Activated effector memory CD4-positive, alpha-beta T cell treated with Interleukin-2 at 50 U/mL for 16 hours (primary cell): ENCODE measurements around the gene MED13L.
"Not testable (repeated sequence)": the region's sequence is repeated elsewhere in the genome, so short reads cannot be mapped to it uniquely, and the experiment has no call there.

Source experiments
- DNase-seq: peaks from one replicate; pipeline ENCODE4 v3.0.0-alpha.2; 2020

The MED13L gene

DNA sequence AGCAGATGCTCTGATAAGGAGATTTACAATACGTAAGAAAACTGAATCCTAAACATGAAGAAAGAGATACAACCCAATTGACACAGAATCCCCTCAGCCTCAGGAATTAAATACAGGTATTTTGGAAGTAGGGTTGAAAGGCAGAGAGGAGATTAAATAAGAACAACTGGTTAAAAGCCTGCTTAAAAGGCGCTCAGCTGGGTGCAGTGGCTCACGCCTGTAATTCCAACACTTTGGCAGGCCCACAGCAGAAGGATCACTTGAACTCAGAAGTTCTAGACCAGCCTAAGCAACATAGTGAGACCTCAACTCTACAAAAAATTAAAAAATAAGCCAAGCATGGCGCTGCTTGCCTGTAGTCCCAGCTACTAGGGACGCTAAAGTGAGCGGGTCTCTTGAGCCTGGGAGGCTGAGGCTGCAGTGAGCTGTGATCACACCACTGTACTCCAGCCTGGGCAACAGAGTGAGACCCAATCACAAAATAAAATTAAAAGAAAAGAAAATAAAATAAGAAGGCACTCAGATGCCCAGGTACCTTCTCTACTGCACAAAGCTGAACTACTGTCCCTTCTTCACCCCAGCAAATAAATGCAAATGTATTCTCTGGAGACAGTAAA, 32.9 kb downstream of the MED13L start:
- no peak for DNase-seq

DNA sequence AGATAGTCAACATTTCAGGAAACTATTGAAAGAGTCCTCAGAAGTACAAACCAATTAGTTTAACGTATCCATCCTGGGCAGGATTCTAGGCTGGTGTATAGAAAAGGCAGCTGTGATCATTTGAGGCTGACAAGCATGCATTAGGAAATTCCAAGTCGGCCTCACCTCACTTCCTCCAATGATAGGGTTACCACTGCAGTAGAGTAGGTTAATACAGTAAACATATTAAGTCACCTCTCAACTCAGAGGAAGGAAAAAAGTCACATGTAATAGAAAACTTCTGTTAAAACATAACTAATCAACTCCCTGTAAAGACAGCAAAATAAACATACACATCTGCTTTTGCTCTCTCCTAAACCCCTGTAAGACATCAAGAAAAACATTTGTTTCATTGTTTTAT, 33.5 kb downstream of the MED13L start:
- no peak for DNase-seq

DNA sequence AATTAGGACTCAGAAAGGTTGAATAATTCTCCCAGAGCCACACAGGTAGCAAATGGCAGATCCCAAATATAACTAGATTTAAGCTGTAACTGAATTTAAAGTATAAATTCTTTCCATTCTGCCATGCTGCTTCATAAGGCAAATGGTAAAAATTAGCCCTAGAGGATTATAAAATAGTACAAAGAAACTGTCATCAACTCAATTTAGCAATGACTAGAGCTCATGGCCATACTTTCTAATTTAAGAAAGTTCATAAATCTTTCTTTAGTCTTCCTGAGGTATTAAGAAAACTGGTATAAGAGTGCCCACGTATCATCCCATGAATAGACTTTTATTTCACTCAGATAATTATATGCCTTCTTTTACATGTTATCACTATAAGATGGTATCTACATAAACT, 34.8 kb downstream of the MED13L start:
- DNase-seq: no peak

DNA sequence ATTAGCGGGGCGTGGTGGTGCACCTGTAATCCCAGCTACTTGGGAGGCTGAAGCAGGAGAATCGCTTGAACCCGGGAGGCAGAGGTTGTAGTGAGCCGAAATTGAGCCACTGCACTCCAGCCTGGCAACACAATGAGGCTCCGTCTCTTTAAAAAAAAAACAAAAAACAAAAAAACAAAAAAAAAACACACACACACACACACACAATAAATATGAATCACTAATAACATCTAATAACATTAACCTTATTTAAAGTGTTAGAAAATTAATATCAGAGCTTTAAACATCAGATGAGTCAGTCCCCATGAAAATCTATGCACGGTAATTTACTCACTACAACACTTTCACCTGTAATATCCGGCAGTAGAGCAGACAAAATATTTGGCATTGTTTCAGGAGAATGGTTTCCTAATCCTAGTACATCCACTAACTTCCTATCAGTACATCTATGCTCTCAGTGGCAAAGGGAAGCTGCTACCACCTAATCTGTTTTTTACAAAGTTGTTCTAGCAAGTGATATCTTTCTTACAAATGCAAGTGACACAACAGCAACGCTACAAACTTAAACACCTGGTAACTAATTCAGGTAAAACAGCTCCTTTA, 36.2 kb downstream of the MED13L start:
- DNase-seq: no peak

DNA sequence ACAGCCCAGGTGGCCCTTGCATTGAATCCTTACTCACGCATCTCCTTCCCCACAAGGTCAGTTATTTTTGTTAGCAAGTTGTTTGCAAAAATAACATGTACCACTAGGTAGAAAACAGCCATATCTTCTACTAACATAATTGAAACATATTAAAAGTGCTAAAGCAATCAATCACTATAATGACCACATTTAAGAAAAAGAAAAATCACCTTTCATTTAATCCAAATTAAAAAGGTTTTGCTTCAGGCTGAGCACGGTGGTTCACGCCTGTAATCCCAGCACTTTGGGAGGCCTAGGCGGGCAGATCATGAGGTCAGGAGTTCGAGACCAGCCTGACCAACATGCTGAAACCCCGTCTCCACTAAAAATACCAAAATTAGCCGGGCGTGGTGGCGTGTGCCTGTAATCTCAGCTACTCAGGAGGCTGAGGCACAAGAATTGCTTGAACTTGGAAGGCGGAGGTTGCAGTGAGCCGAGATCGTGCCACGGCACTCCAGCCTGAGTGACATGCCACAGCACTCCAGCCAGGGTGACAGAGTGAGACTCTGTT, 38.8 kb downstream of the MED13L start:
- not testable (repeated sequence) for DNase-seq

DNA sequence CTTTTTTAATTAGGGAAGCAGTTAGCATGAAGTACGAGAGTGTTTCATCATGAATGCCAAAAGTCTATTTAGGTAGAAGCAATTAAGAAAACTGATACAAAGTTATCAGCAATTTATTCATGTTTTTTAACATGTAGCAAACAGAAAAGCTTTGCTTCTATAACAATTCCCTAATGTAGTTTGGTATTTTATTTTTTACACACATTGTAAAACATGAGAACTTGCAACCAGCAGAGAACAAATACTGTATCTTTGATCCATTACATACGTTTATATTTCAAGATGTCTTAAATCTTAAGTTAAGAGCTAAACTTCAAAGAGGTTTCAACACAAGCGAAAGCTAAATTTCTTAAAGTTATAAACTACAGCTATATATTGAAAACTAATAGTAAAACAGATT, 39.3 kb downstream of the MED13L start:
- no peak for DNase-seq

DNA sequence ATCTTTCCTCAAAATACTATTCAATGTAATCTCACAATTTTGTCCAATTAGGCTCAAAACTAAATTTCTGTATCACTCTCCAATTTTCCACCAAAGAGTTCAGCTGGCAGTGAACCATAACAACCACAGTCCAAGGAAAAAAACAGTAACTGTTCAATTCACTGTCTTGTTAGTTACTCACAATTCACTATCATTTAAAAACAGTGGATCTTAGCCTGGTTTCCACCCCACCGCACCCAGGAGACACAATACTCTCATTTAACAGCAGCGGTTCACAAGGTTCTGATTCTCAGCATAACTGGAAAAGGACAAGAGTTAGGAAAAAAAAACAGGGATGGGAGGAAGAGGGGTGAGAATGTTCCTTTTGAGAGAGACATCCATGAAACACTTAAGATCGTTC, 40.5 kb downstream of the MED13L start:
- no peak for DNase-seq

DNA sequence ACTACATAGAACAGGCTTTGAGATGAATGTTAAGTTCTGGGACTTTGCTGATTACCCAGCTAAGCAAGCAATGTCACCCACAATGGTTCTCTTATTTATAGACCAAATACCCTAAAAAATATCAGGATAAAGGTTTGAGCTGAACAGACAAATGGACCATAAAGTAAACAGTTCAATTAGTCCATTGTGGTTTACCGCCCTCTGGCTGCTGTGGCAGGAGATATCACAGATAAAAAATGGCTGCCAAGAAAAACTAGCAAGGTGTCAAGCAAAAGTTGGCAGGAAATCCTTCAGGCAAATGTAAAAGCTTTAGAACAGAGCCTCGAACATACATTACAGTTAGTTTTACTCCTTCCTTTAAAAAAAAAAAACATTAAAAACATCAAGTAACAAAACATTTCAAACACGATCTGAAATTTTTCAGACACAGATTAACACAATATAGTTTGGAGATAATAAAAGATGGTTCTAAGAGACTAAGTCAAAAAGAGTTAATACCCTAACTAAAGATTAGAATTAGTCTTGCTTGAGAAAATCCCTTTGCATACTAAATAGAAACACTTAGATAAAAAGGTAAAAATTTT, 41.3 kb downstream of the MED13L start:
- no peak for DNase-seq

DNA sequence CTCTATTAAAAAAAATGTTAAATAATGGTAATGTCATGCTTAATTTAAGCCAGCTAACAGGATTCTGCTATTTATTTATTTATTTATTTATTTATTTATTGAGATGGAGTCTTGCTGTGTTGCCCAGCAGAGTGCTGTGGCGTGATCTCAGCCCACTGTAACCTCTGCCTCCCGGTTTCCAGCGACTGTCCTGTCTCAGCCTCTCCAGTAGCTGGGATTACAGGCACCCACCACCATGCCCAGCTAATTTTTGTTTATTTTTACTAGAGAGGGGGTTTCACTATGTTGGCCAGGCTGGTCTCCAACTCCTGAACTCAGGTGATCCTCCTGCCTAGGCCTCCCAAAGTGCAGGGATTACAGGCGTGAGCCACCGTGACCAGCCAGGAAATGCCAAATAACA, 43.3 kb downstream of the MED13L start:
- DNase-seq: not testable (repeated sequence)

DNA sequence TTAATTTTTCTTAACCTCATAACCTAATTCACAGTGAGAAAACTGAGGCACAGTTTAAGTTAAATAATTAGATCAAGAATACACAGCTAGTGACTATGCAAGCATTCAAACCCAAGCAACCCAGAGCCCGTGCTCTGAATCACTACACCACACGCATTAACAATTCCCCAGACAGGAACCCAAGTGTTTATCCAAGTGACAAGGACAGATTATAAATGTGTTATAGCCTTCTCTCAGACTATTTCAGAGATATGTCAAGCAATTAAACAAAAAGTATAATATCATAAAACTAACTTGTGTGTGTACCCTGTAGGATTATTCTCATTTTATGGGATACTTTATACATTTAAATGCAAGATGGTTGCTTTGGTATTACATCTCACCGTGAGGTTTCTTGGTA, 43.8 kb downstream of the MED13L start:
- DNase-seq: no peak

DNA sequence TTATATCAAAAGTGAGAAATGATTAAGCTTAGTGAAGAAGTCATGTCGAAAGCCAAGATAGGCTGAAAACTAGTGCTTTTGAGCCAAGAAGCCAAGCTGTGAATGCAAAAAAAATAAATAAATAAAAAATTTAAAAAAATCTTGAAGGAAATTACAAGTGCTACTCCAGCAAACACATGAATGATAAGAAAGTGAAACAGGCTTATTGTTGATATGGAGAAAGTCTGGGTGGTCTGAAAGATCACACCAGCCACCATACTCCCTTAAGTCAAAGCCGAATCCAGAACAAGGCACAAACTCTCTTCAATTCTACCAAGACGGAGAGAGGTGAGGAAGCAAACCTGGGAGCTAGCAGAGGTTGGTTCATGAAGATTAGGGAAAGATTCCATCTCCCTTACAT, 49.7 kb downstream of the MED13L start:
- DNase-seq: no peak

DNA sequence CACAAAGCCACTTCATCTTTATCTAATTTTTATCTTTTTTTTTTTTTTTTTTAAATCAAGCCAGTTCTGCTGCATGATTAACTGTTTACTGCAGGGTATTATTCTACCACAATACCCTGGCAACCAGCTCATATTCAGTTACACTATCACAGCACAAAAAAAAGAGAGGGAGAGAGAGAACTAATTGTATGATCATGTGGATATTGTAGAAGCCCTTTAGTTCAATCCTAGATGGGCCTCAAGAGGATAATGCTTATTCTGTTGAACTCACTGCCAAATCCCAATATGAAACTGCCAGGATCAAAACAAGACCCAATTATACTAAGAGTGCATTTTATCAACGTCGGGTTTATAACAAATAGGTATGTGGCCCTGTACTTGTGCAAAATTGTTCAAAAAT, 51.5 kb downstream of the MED13L start:
- no peak for DNase-seq

DNA sequence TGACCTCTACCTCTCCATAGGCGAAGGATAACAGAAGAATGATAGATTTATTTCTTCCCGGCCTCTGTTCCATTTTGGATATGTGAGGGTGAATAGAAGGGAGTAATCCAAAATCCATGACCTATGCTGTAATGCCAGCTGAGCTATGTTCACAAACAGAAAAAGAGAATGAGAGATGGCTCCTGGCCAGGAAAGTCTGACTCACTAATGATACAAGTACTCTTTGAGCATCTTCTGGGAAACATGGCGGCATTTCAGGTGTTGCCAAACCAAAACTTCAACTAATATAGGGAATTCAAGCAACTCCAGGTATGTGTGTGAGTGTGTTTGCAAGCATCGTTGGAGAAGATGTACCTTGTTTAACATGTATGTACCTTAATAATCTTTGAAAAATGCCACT, 55.1 kb downstream of the MED13L start:
- no peak for DNase-seq

DNA sequence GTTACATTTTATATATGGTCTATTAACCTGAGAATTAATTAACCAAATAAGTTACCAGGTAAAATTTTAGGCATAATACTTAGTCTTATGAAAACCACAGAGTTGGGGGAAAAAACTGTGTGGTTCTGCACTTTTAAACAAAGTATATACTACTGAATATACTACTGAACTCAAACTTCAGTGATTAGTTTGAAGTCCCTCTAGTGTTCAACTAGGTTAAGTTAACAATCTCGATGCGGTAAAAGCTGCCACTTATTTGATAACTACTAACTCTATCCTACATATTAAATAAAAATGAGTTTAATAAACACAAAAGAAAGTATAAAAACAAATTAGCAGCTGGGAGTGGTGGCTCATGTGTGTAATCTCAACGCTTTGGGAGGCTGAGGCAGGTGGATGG, 56.7 kb downstream of the MED13L start:
- no peak for DNase-seq

DNA sequence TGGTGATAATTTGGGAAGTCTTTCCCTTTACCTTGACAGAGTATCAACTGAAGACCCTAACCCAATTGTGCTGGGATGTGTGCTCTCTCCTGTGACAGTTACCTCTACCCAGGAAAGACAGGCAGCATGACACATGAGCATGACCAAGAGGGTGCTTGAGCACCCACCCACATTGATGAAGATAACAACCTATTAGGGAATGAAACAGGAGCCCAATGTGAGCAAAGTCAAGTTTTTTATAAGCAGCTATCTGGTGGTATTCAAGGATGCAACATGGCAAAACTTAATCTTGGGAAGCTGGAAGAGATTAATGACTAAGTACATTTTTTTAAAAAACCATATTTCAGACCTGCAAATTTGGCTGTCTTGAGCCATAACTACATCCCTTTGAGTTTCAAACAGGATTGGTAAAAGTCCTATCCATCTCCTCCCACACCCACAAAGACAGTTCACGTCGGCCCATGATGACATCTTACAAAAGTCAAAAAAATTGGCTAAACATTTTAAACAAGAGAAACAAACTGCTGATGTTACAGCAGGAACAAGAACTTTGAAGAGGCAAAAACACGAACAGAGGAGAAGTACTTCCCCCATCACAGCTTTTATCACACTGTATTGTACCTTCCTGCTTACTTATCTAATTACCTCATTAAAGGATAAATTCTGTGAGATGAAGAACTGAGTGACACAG, 60.3 kb downstream of the MED13L start:
- DNase-seq: no peak

DNA sequence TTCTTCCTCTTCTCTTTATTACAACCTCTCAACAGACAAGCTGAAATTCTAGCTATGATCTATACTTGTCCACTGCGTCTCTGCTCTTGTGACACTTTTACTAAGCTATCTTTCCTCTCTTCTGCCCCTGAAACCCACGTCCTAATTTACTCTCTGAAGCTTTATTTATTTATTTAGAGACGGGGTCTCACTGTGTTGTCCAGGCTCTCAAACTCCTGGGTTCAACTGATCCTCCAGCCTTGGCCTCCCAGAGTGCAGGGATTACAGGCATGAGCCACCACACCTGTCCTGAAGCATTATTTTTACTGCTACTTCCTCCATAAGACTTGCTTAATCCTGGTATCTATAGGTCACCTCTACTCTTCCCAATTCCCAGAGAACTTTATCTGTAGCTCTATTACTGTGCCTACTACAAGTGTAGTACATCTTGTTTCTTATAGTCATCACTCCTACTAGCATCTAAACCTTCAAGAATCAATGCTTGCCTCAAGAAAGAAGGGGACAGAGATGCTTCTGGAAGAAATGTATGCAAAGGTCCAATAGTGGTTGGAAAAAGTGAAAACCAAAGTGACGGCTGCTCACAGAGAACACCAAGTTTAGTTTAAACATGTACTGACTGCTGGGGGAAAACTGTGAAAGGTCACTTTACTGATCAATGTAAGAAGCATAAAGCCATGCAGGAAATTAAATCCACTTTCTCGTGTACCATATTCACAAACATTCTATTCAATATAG, 61.3 kb downstream of the MED13L start:
- no peak for DNase-seq

DNA sequence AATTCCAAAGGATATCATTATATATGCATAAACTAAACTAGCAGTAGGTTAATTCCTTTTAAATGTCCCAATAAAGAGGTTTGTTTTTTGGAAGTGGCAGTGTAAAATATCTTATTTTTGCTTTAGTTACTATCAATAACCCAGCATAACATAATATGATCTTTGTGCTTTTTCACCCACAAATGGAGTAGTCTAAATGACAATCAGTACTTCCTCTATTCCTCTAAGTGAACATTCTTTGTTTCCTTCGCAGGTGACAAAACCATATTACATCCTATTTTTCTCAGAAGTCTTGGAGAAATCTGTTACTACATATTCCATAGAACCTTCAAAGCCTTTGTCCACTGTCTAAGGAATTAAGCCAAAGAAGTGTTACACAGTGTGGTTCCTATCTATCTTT, 62.5 kb downstream of the MED13L start:
- no peak for DNase-seq

DNA sequence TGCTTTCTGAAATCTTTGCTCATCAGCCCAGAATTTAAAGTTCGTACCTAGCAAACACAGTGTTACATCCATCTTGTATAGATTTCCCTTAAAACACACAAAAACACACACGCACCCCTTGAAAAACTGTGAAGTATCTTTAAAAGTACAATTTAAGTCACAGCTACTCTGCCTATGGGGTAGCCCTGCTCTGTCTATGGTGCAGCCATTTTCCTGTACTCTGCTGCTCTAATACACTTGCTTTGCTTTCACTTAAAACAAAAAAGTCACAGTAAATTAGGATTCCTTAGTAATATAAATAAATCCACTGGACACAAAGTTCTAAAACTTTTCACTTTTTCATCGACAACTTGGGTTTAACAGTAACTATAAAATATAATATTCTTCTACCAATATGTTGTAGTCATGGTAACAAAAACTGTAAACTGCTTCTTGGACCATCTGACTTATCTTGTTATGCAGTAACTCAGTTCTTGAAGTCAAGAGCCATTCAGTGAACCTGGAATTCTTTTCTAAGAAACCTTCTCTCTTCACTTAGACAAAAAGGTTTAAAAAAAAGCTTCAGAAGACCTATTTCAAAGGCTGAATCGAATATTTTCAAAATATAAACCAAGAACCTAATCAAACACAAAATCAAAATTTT, 63.5 kb downstream of the MED13L start:
- DNase-seq: no peak

DNA sequence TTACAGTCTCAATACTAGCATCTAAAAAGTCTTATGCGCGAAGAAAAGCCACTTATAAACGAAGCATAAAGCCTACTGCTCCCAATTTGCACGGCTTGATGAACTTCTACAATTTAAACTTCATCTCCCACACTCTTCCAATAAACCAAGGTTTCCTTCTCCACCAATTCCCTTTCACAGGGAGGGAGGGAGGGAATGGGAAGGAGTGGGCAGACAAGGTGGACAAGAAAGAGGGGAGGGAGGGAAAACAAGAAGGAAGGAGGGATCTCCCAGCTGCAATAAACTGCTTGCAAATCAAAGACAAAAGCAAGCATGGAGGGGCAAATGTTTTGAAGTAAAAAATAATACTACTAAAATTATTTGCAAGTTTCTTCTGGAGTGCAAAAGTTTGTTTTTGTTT, 64.5 kb downstream of the MED13L start:
- DNase-seq: no peak

DNA sequence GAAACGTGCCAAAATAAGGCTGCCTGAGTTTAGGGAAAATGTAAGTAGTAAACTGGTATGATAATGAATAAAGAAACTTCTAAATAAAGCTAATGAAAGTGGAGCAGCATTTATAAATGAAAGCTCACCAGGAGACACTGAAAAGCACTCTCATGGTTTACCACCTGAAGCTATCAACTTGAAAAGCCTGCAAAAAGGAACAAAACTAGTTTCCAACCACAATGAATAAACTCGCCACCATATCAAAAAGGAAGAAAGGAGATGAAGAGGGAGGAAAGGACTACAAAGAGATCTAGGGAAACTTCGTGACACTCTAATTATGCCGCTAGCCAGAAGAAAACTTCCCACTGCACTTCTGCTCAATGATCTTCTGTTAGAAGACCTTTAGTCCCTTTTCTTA, 66.7 kb downstream of the MED13L start:
- no peak for DNase-seq

DNA sequence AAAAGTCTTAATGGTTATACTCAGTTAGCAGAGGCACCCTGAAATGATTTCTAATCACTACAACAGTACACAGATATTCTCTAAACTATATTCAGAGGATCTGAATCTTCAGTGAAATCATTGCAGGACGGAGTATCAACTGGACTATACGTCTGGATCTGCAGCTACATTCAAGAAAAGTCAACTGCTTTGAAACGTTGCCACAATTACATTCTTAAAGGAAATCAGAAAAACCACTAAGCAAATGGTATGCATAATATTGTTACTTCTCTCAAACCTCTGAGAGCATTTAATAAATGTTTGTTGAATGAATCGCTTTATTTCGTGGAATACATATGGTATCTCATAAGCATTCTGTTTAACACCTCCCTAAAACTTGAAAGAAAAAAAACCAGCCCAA, 67.4 kb downstream of the MED13L start:
- no peak for DNase-seq

DNA sequence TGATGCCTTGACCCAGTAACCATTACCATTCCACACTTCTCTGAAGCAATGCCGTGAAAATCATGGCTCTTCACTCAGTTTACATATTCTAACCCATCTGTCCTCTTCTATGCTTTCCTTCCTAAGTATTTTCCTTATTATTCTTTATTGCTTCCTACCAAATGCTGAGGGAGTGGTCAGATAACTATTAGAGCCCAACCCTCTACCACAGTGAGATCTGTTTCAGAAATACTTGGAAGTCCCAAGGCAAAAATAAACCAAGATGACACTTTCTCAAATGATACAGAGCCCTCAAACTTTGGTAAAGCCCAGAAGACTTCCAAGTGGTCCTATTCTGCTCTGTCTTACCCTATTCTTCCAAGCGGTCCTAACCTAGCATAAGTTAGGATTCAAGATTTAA, 68.0 kb downstream of the MED13L start:
- no peak for DNase-seq

DNA sequence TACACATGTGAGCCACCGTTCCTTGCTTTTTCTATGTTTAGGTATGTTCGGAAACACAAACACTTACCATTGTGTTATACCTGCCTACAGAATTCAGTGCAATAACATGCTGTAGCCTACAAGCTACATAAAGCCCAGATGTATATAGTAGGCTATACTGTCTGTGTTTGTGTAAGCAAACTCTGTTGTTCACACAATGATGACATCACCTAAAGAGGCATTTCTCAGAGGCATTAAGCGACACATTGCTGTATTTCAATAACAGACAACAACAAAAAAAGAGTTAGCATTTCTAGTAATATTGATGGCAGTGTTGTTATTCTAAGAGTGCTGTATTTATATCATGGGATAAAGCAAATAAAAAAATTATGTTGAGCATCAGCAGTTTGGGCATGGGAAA, 70.2 kb downstream of the MED13L start:
- DNase-seq: no peak
